ENCODE data around the gene LRP2. TPM values are rescaled to one million over a fixed set of nuclear protein-coding genes. Genes with fewer than 3 reads are reported as not detected.
"Not testable (repeated sequence)": the region's sequence is repeated elsewhere in the genome, so short reads cannot be mapped to it uniquely, and the experiment has no call there.

The LRP2 gene
- total RNA-seq, 1 donor from 2014 or later = 29.4 TPM

GRCh38 chr2:169139993-169140767 is 222.2 kb downstream of the LRP2 start:
- Mint-ChIP-seq H3K4me1 (peaks cover 12% of the 10 kb centered on the region), H3K27ac (ENCODE audit: unreplicated experiment) (no peak overlapping the region), H3K36me3 (ENCODE audit: low read depth) (peaks cover 3% of the 10 kb centered on the region), H3K27me3 (ENCODE audit: low read depth) (no peaks in the 10 kb centered on the region), H3K4me3 (no peak overlapping the region), H3K9me3 (no peaks in the 10 kb centered on the region)
- TF ChIP-seq, protein P1, sequence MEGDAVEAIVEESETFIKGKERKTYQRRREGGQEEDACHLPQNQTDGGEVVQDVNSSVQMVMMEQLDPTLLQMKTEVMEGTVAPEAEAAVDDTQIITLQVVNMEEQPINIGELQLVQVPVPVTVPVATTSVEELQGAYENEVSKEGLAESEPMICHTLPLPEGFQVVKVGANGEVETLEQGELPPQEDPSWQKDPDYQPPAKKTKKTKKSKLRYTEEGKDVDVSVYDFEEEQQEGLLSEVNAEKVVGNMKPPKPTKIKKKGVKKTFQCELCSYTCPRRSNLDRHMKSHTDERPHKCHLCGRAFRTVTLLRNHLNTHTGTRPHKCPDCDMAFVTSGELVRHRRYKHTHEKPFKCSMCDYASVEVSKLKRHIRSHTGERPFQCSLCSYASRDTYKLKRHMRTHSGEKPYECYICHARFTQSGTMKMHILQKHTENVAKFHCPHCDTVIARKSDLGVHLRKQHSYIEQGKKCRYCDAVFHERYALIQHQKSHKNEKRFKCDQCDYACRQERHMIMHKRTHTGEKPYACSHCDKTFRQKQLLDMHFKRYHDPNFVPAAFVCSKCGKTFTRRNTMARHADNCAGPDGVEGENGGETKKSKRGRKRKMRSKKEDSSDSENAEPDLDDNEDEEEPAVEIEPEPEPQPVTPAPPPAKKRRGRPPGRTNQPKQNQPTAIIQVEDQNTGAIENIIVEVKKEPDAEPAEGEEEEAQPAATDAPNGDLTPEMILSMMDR (conservative IDR thresholded peaks at IDR 0.05) = no peak
- no peak for DNase-seq (ENCODE audit: low read depth, low spot score)

- peaks cover 12% of the 10 kb centered on the region for H3K4me1 Mint-ChIP-seq
These were observed 223.2 kb downstream of the LRP2 start for GRCh38 chr2:169139145-169139544.

DNA sequence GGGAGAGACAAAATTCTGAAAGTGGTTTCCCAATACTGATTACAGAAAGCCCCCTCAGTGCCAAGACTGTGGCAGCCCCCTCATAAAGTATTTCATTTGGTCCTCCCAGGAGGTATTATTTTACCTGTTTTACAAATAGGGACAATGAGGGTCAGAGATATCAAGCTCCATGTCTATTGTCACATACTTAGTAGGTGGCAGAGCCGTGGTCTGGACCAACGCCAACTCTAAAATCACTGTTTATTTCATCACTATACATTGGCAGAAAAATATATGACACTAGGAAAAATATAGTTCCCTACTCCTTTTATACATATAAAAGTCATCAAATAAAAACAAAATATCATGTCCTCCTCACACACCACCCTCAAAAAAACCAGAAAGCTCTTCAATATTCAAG is 224.4 kb downstream of the LRP2 start:
- Mint-ChIP-seq H3K4me3 (no peak overlapping the region), H3K27me3 (ENCODE audit: low read depth) (no peaks in the 10 kb centered on the region), H3K36me3 (ENCODE audit: low read depth) (peaks cover 3% of the 10 kb centered on the region), H3K4me1 (peaks cover 12% of the 10 kb centered on the region), H3K9me3 (no peaks in the 10 kb centered on the region), H3K27ac (ENCODE audit: unreplicated experiment) (no peak overlapping the region)
- no peak for DNase-seq (ENCODE audit: low read depth, low spot score)
- TF ChIP-seq, protein P1 (conservative IDR thresholded peaks at IDR 0.05) = no peak

More at GRCh38 chr2:169139145-169139544, 223.2 kb downstream of the LRP2 start:
- Mint-ChIP-seq H3K9me3 (no peaks in the 10 kb centered on the region), H3K36me3 (ENCODE audit: low read depth) (peaks cover 3% of the 10 kb centered on the region), H3K27ac (ENCODE audit: unreplicated experiment) (no peak overlapping the region), H3K4me3 (no peak overlapping the region), H3K27me3 (ENCODE audit: low read depth) (no peaks in the 10 kb centered on the region)
- no peak for DNase-seq (ENCODE audit: low read depth, low spot score)
- TF ChIP-seq, protein P1 (conservative IDR thresholded peaks at IDR 0.05) = no peak

GRCh38 chr2:169136885-169137534 is 225.3 kb downstream of the LRP2 start:
- Mint-ChIP-seq H3K9me3 (no peaks in the 10 kb centered on the region), H3K36me3 (ENCODE audit: low read depth) (peaks cover 3% of the 10 kb centered on the region), H3K4me1 (peaks cover 12% of the 10 kb centered on the region), H3K4me3 (no peak overlapping the region), H3K27ac (ENCODE audit: unreplicated experiment) (no peak overlapping the region), H3K27me3 (ENCODE audit: low read depth) (no peaks in the 10 kb centered on the region)
- TF ChIP-seq, protein P1 (conservative IDR thresholded peaks at IDR 0.05) = no peak
- no peak for DNase-seq (ENCODE audit: low read depth, low spot score)

DNA sequence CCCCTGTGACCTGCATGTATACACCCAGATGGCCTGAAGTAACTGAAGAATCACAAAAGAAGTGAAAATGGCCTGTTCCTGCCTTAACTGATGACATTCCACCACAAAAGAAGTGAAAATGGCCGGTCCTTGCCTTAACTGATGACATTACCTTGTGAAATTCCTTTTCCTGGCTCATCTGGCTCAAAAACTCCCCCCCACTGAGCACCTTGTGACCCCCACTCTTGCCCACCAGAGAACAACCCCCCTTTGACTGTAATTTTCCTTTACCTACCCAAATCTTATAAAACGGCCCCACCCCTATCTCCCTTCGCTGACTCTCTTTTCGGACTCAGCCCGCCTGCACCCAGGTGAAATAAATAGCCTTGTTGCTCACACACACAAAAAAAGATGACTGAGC is 225.9 kb downstream of the LRP2 start:
- H3K36me3 Mint-ChIP-seq (ENCODE audit: low read depth); H3K9me3 Mint-ChIP-seq; H3K4me3 Mint-ChIP-seq; DNase-seq (ENCODE audit: low read depth, low spot score); H3K27ac Mint-ChIP-seq (ENCODE audit: unreplicated experiment); H3K27me3 Mint-ChIP-seq (ENCODE audit: low read depth): not testable (repeated sequence)
- peaks cover 12% of the 10 kb centered on the region for H3K4me1 Mint-ChIP-seq

DNA sequence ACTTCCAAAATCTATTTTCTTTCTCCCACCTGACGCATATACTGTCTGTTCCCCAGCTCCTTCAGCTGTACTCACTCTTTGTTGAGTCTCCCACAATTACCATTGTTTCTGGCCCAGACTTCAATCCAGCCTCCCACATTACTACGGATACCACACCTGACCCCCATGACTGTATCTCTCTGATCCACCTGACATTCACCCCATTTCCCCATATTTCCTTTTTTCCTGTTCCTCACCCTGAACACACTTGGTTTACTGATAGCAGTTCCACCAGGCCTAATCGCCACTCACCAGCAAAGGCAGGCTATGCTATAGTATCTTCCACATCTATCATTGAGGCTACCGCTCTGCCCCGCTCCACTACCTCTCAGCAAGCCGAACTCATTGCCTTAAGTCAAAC is 228.1 kb downstream of the LRP2 start:
- H3K4me1 Mint-ChIP-seq; DNase-seq (ENCODE audit: low read depth, low spot score); H3K27ac Mint-ChIP-seq (ENCODE audit: unreplicated experiment); H3K36me3 Mint-ChIP-seq (ENCODE audit: low read depth); H3K4me3 Mint-ChIP-seq; H3K27me3 Mint-ChIP-seq (ENCODE audit: low read depth); H3K9me3 Mint-ChIP-seq: not testable (repeated sequence)
